ENCODE data around the gene BTG1. TPM values are rescaled to one million over a fixed set of nuclear protein-coding genes. Genes with fewer than 3 reads are reported as not detected.
A peak's percentile ranks its signal among the peaks of the same experiment; 100 is the strongest.

BTG1 gene
- polyA plus RNA-seq, 3 donors: 189 to 242 (median 192) TPM

DNA sequence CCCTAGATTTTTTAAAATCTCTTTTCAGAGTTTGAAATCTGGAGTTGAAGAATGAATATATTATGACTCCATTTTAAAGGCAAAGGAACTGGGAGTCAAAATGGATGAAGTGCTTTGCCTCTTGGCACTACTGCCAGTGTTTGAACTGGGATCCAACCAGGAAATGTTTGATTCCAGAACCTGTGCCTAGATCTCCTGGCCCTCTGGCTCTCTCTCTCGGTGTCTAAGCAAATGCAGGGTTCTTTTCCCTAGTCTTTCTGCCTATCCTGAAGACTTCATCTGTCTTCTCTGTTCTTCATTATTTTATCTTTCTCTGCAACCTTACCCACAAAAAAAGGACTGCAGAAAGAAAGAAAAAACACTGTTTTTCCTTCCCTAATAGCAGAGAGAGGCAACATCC lies 17.0 kb downstream of the BTG1 start:
- peaks cover 0 to 5% of the 10 kb centered on the region in 2 donors for H3K9me3 ChIP-seq (replicated peaks in 1 of 2; ENCODE audit: control insufficient read depth in 1 of 2, insufficient read depth in 1 of 2, low read length in 2 of 2)
- Mint-ChIP-seq H3K4me3 (no peak overlapping the region), H3K4me1 (peaks cover 85% of the 10 kb centered on the region), H3K9me3 (peaks cover 0 to 8% (median 2%) of the 10 kb centered on the region in 7 donors), H3K27me3 (ENCODE audit: low read depth in 3 of 3) (peaks cover 0 to 3% (median 0%) of the 10 kb centered on the region in 3 donors), H3K27ac (peak overlapping the region in 4 of 7 donors; percentile 29 to 77 (median 56)), H3K36me3 (peaks cover 42 to 61% of the 10 kb centered on the region in 2 donors)
- intact Hi-C loops (cut with micrococcal nuclease): loop anchor here in 1 of 2 donors (10.0 kb wide), 1 partner anchor 54 kb away; no protein-coding TSS in a partner anchor
- peak overlapping the region in 1 of 3 experiments; percentile 9 for H3K4me3 ChIP-seq (replicated peaks in 1 of 3; ENCODE audit: low read depth in 2 of 3, low read length in 3 of 3)
- H3K27me3 ChIP-seq (ENCODE audit: control insufficient read depth in 2 of 2, insufficient read depth in 2 of 2, low read length in 2 of 2): no peaks in the 10 kb centered on the region
- H3K79me2 ChIP-seq (ENCODE audit: insufficient read depth, low read length): peaks cover 95% of the 10 kb centered on the region
- H4K20me1 ChIP-seq (ENCODE audit: insufficient read depth, low read length): peaks cover 97% of the 10 kb centered on the region
- peak overlapping the region in 1 of 2 donors; percentile 42 for H3K27ac ChIP-seq (ENCODE audit: low read depth in 1 of 2, low read length in 2 of 2)
- no peak overlapping the region for H3K9ac ChIP-seq (ENCODE audit: insufficient read depth, low read length, poor library complexity, severe bottlenecking)
- TF ChIP-seq, protein P1, sequence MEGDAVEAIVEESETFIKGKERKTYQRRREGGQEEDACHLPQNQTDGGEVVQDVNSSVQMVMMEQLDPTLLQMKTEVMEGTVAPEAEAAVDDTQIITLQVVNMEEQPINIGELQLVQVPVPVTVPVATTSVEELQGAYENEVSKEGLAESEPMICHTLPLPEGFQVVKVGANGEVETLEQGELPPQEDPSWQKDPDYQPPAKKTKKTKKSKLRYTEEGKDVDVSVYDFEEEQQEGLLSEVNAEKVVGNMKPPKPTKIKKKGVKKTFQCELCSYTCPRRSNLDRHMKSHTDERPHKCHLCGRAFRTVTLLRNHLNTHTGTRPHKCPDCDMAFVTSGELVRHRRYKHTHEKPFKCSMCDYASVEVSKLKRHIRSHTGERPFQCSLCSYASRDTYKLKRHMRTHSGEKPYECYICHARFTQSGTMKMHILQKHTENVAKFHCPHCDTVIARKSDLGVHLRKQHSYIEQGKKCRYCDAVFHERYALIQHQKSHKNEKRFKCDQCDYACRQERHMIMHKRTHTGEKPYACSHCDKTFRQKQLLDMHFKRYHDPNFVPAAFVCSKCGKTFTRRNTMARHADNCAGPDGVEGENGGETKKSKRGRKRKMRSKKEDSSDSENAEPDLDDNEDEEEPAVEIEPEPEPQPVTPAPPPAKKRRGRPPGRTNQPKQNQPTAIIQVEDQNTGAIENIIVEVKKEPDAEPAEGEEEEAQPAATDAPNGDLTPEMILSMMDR (IDR thresholded peaks at IDR 0.05): no peak
- no CpG with 5 or more reads among the region's 1 CpG for WGBS (ENCODE audit: insufficient coverage)
- H3K36me3 ChIP-seq (replicated peaks in 1 of 2; ENCODE audit: control insufficient read depth in 1 of 2, insufficient read depth in 2 of 2, low read length in 2 of 2): peaks cover 4 to 17% of the 10 kb centered on the region in 2 donors
- H3K4me2 ChIP-seq (replicated peaks; ENCODE audit: extremely low read depth, low read length, poor library complexity, severe bottlenecking): peak overlapping the region; percentile 14
- DNase-seq: no peak
- peaks cover 74 to 95% of the 10 kb centered on the region in 2 donors for H3K4me1 ChIP-seq (ENCODE audit: control insufficient read depth in 1 of 2, insufficient read depth in 2 of 2, low read length in 2 of 2)
- no peak overlapping the region for H2AFZ ChIP-seq (ENCODE audit: insufficient read depth, low read depth, low read length, poor library complexity, severe bottlenecking)

DNA sequence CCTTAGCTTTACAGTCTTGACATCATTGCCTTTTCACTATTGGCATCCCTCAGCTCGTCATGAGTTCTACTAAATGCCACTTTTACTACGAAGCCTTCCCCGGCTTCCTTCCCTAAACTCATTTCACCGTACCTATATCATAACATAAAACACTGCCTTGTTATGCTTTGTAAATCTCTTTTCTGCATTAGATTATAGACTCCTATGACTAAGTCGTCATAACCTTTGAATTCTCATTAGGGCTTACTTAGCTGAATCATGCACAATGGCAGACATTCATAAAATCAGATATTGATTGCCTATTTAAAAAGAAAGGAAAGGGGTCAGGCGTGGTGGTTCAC lies 21.0 kb downstream of the BTG1 start:
- H3K4me1 Mint-ChIP-seq: peaks cover 67% of the 10 kb centered on the region
- TF ChIP-seq, protein P1 (IDR thresholded peaks at IDR 0.05): no peak
- H3K4me1 ChIP-seq (ENCODE audit: control insufficient read depth in 1 of 2, insufficient read depth in 2 of 2, low read length in 2 of 2): peaks cover 67 to 78% of the 10 kb centered on the region in 2 donors
- H3K27ac Mint-ChIP-seq: peak overlapping the region; percentile 92 to 98 (median 95)
- WGBS (ENCODE audit: insufficient coverage): 0% methylated on average over 3 of the region's 6 CpGs
- H3K36me3 ChIP-seq (replicated peaks in 1 of 2; ENCODE audit: control insufficient read depth in 1 of 2, insufficient read depth in 2 of 2, low read length in 2 of 2): peaks cover 0 to 12% of the 10 kb centered on the region in 2 donors
- H2AFZ ChIP-seq (ENCODE audit: insufficient read depth, low read depth, low read length, poor library complexity, severe bottlenecking): no peak overlapping the region
- peak in 1 of 3 donors; percentile 54 for DNase-seq
- peaks cover 35% of the 10 kb centered on the region in 2 donors for H3K36me3 Mint-ChIP-seq
- peaks cover under 1 to 5% of the 10 kb centered on the region in 2 donors for H3K9me3 ChIP-seq (replicated peaks in 1 of 2; ENCODE audit: control insufficient read depth in 1 of 2, insufficient read depth in 1 of 2, low read length in 2 of 2)
- peak overlapping the region; percentile 75 for H3K4me2 ChIP-seq (replicated peaks; ENCODE audit: extremely low read depth, low read length, poor library complexity, severe bottlenecking)
- peak overlapping the region; percentile 86 to 87 for H3K27ac ChIP-seq (ENCODE audit: low read depth in 1 of 2, low read length in 2 of 2)
- H3K9me3 Mint-ChIP-seq: peaks cover 3 to 15% (median 8%) of the 10 kb centered on the region in 7 donors
- peak overlapping the region; percentile 18 to 71 (median 33) for H3K4me3 ChIP-seq (replicated peaks in 1 of 3; ENCODE audit: low read depth in 2 of 3, low read length in 3 of 3)
- H3K9ac ChIP-seq (ENCODE audit: insufficient read depth, low read length, poor library complexity, severe bottlenecking): peak overlapping the region; percentile 53
- peaks cover 89% of the 10 kb centered on the region for H3K79me2 ChIP-seq (ENCODE audit: insufficient read depth, low read length)
- peaks cover 0 to 3% (median 0%) of the 10 kb centered on the region in 3 donors for H3K27me3 Mint-ChIP-seq (ENCODE audit: low read depth in 3 of 3)
- peaks cover 71% of the 10 kb centered on the region for H4K20me1 ChIP-seq (ENCODE audit: insufficient read depth, low read length)
- no peaks in the 10 kb centered on the region for H3K27me3 ChIP-seq (ENCODE audit: control insufficient read depth in 2 of 2, insufficient read depth in 2 of 2, low read length in 2 of 2)
- intact Hi-C loops (cut with micrococcal nuclease): loop anchor here (5.0 to 10.0 kb wide), 2 partner anchors 42 to 50 kb away; no protein-coding TSS in a partner anchor
- peak overlapping the region; percentile 61 to 80 for H3K4me3 Mint-ChIP-seq

Measured in CD14-positive monocyte (primary cell).